Progenitor cell of endocrine pancreas (in vitro differentiated cells): ENCODE data around the gene USP6NL. TPM values are rescaled to one million over a fixed set of nuclear protein-coding genes. Genes with fewer than 3 reads are reported as not detected.
"Not testable (repeated sequence)": the region's sequence is repeated elsewhere in the genome, so short reads cannot be mapped to it uniquely, and the experiment has no call there.

Experiments used
- DNase-seq: peaks from one replicate; pipeline ENCODE4 v3.0.0; 2021; ENCODE audit warnings: low spot score; ENCODE audit not compliant: unreplicated experiment
- H3K27ac Mint-ChIP-seq: 2 replicates; pipeline ENCODE4 v1.8.0; 2021; ENCODE audit warnings: mild to moderate bottlenecking, moderate library complexity, mixed read lengths
- H3K27me3 Mint-ChIP-seq: 2 replicates; pipeline ENCODE4 v1.8.0; 2021; ENCODE audit warnings: mixed read lengths
- H3K36me3 Mint-ChIP-seq: 2 replicates; pipeline ENCODE4 v1.8.0; 2022; ENCODE audit warnings: mixed read lengths; ENCODE audit not compliant: insufficient read depth
- H3K4me1 Mint-ChIP-seq: 2 replicates; pipeline ENCODE4 v1.8.0; 2021; ENCODE audit warnings: low read depth, mixed read lengths
- H3K4me3 Mint-ChIP-seq: 2 replicates; pipeline ENCODE4 v1.8.0; 2021; ENCODE audit warnings: low read depth, mild to moderate bottlenecking, moderate library complexity, mixed read lengths
- H3K9me3 Mint-ChIP-seq: 2 replicates; pipeline ENCODE4 v1.8.0; 2021; ENCODE audit warnings: low read depth, mixed read lengths
- total RNA-seq: library from RNA; stranded (reverse); gene quantifications from 2 replicates; pipeline ENCODE4 v1.2.1, GENCODE V29; 2021
- TF ChIP-seq, protein P1 (sequence below): fragments of 200-600 bp; sonication (generic); IDR thresholded peaks from one replicate; pipeline ENCODE4 v1.5.0; 2021; ENCODE audit warnings: antibody characterized with exemption, mild to moderate bottlenecking; ENCODE audit not compliant: unreplicated experiment

Gene USP6NL
- total RNA-seq, 1 donor from 2014 or later, result 37.3 TPM

DNA sequence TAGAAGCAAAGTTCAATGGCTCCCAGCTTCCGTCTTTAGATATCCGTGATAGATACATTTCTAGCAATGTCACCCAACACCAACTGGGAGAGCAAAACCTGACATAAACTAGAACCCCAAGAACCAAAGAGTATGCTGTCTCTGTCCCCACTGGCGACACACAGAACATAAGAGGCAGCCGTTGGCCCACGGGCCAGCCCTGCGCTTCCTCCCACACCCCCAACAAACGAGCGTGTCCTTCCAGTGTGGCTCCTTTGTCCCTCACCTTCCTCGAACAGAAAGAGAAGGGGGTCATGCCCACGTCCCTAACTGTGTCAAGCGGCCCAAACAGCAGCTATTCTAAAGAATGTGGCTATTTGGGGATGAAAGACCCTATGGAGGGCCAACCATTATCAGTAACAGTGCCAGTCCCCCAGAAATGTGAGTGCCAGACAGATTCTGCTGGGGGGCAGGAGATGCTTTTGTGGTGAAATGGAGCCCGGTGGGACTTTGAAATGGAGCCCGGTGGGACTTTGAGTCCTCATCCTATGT lies 171.9 kb downstream of the USP6NL start:
- no peak for DNase-seq
- no peaks in the 10 kb centered on the region for H3K4me1 Mint-ChIP-seq
- H3K9me3 Mint-ChIP-seq, result no peaks in the 10 kb centered on the region
- H3K36me3 Mint-ChIP-seq, result no peaks in the 10 kb centered on the region
- TF ChIP-seq, protein P1, sequence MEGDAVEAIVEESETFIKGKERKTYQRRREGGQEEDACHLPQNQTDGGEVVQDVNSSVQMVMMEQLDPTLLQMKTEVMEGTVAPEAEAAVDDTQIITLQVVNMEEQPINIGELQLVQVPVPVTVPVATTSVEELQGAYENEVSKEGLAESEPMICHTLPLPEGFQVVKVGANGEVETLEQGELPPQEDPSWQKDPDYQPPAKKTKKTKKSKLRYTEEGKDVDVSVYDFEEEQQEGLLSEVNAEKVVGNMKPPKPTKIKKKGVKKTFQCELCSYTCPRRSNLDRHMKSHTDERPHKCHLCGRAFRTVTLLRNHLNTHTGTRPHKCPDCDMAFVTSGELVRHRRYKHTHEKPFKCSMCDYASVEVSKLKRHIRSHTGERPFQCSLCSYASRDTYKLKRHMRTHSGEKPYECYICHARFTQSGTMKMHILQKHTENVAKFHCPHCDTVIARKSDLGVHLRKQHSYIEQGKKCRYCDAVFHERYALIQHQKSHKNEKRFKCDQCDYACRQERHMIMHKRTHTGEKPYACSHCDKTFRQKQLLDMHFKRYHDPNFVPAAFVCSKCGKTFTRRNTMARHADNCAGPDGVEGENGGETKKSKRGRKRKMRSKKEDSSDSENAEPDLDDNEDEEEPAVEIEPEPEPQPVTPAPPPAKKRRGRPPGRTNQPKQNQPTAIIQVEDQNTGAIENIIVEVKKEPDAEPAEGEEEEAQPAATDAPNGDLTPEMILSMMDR, result no peak
- no peak overlapping the region for H3K27ac Mint-ChIP-seq
- H3K4me3 Mint-ChIP-seq, result no peak overlapping the region
- H3K27me3 Mint-ChIP-seq, result peaks cover 17% of the 10 kb centered on the region

DNA sequence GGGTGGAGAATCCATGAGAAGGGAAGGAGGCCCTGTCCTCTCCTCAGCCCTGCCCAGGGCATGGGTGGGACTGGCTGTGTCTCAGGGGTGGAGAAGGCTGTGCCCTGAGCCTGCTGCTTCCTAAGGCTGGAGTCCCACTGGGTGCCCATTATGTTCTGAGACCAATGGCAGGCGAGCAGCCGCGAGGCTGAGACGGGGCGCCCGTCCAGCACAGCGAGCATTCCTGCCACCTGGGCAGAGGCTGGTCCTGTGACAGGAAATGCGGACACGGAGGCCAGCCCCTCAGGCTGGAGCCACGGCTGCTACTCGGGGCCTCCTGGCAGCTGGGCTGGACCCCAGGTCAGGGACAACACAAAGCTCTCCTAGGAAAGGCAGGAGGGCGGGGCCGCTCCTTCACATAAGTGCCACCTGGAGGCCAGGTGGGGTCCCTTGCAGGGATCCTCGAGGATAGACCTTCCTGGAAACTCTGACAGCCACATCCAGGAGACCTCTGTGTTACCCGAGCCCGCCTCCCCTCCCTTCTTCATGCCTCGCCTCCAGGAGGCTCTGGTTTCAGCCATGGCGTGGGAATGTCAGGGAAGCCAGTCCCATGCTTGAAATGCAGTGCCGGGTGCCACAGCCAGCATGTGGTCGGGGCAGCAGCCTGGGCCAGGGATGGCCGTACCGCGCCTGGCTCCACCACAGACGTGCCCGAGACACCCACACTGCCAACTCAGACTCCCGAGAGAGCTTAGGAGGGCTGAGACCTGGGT lies 173.9 kb downstream of the USP6NL start:
- Mint-ChIP-seq H3K9me3 (no peaks in the 10 kb centered on the region), H3K4me3 (no peak overlapping the region), H3K36me3 (no peaks in the 10 kb centered on the region), H3K27ac (no peak overlapping the region), H3K4me1 (no peaks in the 10 kb centered on the region), H3K27me3 (peaks cover 19% of the 10 kb centered on the region)
- DNase-seq, result no peak
- TF ChIP-seq, protein P1, result peak; percentile 7

DNA sequence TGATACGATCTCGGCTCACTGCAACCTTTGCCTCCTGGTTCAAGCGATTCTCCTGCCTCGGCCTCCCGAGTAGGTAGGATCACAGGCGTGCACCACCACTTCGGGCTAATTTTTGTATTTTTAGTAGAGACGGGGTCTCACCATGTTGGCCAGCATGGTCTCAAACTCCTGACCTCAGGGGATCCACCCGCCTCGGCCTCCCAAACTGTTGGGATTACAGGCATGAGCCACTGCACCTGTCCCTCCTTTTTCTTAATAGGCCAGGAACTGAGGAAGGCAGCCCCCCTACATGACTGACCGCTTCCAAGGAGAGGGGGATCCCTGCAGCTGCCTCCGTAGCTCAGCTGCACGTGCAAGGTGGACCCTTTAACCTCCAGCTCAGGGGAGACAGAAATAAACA lies 175.0 kb downstream of the USP6NL start:
- H3K4me1 Mint-ChIP-seq, H3K4me3 Mint-ChIP-seq, H3K9me3 Mint-ChIP-seq, H3K36me3 Mint-ChIP-seq, H3K27ac Mint-ChIP-seq, DNase-seq: not testable (repeated sequence)
- peaks cover 17% of the 10 kb centered on the region for H3K27me3 Mint-ChIP-seq

DNA sequence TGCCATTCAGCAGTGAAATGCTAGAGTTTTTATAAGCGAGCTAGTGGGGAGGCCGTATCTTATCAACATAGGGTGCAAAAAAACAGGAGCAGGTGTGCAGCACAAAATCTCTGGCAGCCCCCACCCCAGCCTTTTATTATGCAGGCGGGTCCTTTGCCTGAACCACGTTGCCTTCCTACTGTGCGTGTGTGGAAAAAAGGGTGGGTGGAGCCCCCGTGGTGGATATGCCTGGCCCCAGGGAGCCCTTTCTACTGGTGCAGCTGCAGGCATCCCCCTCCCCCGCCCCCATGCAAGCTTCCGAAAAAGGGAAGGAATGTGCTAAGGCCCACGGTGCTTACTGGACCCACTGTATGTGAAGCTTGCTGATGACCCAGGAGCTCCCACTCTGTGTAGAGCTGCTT lies 175.9 kb downstream of the USP6NL start:
- Mint-ChIP-seq H3K4me1 (no peaks in the 10 kb centered on the region), H3K27me3 (peaks cover 17% of the 10 kb centered on the region), H3K4me3 (no peak overlapping the region), H3K27ac (no peak overlapping the region), H3K9me3 (no peaks in the 10 kb centered on the region), H3K36me3 (no peaks in the 10 kb centered on the region)
- TF ChIP-seq, protein P1, result no peak
- no peak for DNase-seq

DNA sequence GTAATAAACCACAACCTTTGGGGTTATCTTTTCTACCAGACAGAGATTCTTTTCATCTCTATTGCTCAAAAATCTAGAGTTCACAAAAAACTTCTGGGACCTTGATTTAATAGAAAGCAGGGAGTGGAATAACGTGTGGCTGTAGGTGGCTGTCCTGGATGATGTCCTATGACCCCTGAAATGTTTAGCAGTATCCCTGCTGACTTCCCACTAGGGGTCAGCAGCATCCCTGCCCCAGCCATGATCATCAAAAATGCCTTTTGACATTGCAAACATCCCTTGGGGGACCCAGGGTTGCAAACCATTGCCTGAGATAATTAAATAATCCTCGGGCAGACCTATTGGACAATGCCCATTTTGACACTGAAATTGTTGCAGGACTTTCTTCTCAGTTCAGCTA lies 177.1 kb downstream of the USP6NL start:
- H3K4me1 Mint-ChIP-seq, result no peaks in the 10 kb centered on the region
- peaks cover 4% of the 10 kb centered on the region for H3K9me3 Mint-ChIP-seq
- H3K36me3 Mint-ChIP-seq, result no peaks in the 10 kb centered on the region
- no peak for DNase-seq
- H3K27ac Mint-ChIP-seq, result no peak overlapping the region
- H3K27me3 Mint-ChIP-seq, result peaks cover 13% of the 10 kb centered on the region
- TF ChIP-seq, protein P1, result peak; percentile 45
- H3K4me3 Mint-ChIP-seq, result no peak overlapping the region

DNA sequence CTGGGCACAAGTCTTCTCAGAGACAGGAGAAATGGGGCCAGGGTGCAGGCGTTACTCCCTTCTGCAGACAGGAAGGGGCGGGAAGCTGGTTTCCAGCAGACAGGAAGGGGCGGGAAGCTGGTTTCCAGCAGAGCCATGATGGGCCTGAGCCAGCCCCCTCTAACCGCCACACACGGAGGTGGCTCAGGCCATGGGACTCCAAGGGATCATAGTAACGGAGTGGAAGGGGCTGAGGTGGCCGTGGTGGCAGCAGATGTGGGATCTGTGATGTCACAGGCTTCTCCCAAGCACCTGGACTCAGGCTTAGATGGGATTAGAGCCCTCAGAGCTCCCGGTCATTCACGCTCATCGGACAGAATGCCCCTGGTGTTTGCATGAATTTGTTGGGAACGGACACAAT lies 177.8 kb downstream of the USP6NL start:
- Mint-ChIP-seq H3K9me3 (peaks cover 4% of the 10 kb centered on the region), H3K27ac (no peak overlapping the region), H3K27me3 (peaks cover 9% of the 10 kb centered on the region), H3K36me3 (no peaks in the 10 kb centered on the region), H3K4me1 (no peaks in the 10 kb centered on the region), H3K4me3 (no peak overlapping the region)
- DNase-seq, result no peak
- TF ChIP-seq, protein P1, result no peak
